HEK293 (cell line): ENCODE data around the gene NUDT13.

Experiments used
- CTCF ChIA-PET: fragments of 350-600 bp; formaldehyde crosslinking; extraction: SDS; loops from one replicate; lab custom pipeline; 2021; ENCODE audit warnings: antibody characterized with exemption; lab: Yijun Ruan, JAX
- POLR2A ChIA-PET: fragments of 300-600 bp; formaldehyde crosslinking; extraction: SDS; loops from one replicate; lab custom pipeline; 2020; ENCODE audit warnings: antibody characterized with exemption, inconsistent platforms; lab: Yijun Ruan, JAX
- H3K27ac ChIP-seq: fragments of 200-500 bp; sonication (Bioruptor generic); 2 replicates; pipeline ENCODE4 v1.5.1; 2014; ENCODE audit warnings: low read depth, low read length, control low read depth, inconsistent platforms; ENCODE audit errors: extremely low read depth
- H3K36me3 ChIP-seq, 2 experiments: fragments of 200-500 bp in 1 of 2; sonication (Bioruptor generic) in 1 of 2; 1 replicate in 1 of 2; 2 replicates in 1 of 2; pipeline ENCODE4 v1.5.1; 2014 to 2017; ENCODE audit warnings: inconsistent platforms in 2 of 2, low read length in 2 of 2; ENCODE audit not compliant: control insufficient read depth in 2 of 2, insufficient read depth in 1 of 2
- H3K4me1 ChIP-seq: fragments of 200-500 bp; sonication (Bioruptor generic); 2 replicates; pipeline ENCODE4 v1.5.1; 2014; ENCODE audit warnings: mild to moderate bottlenecking, low read length, inconsistent platforms; ENCODE audit not compliant: control insufficient read depth, insufficient read depth
- H3K4me3 ChIP-seq: 2 replicates; pipeline ENCODE4 v1.5.1; 2011; ENCODE audit warnings: low read depth, mild to moderate bottlenecking, control low read depth, low read length, moderate library complexity
- H3K9me3 ChIP-seq: fragments of 200-500 bp; sonication (Bioruptor generic); 2 replicates; pipeline ENCODE4 v1.5.1; 2014; ENCODE audit warnings: low read depth, low read length, inconsistent platforms; ENCODE audit not compliant: control insufficient read depth, insufficient read depth
- GLI4 ChIP-seq: fragments of 450-650 bp; formaldehyde crosslinking; IDR thresholded peaks from 2 replicates; pipeline ENCODE4 v1.5.1; 2016; ENCODE audit warnings: missing biosample characterization, missing genetic modification characterization
- HOXD13 ChIP-seq: sonication (generic); formaldehyde crosslinking; IDR thresholded peaks from 2 replicates; pipeline ENCODE4 v1.8.0; 2022; ENCODE audit warnings: missing genetic modification reagents, borderline replicate concordance
- KLF8 ChIP-seq: fragments of 450-650 bp; formaldehyde crosslinking; IDR thresholded peaks from 2 replicates; pipeline ENCODE4 v1.5.1; 2016; ENCODE audit warnings: missing biosample characterization, missing genetic modification characterization
- PRDM10 ChIP-seq: fragments of 450-650 bp; formaldehyde crosslinking; IDR thresholded peaks from 2 replicates; pipeline ENCODE4 v1.5.1; 2016; ENCODE audit warnings: missing biosample characterization, missing genetic modification characterization
- SETDB1 ChIP-seq: IDR thresholded peaks from one replicate; pipeline ENCODE4 v1.6.1; 2017; ENCODE audit warnings: mild to moderate bottlenecking, low read length, moderate library complexity, mixed read lengths; ENCODE audit not compliant: insufficient read length
- ZNF280D ChIP-seq: fragments of 450-650 bp; formaldehyde crosslinking; IDR thresholded peaks from 2 replicates; pipeline ENCODE4 v1.5.1; 2016; ENCODE audit warnings: missing biosample characterization, missing genetic modification characterization
- ZNF324 ChIP-seq: fragments of 450-650 bp; formaldehyde crosslinking; IDR thresholded peaks from 2 replicates; pipeline ENCODE4 v1.5.1; 2016; ENCODE audit warnings: missing biosample characterization, missing genetic modification characterization
- ZNF404 ChIP-seq: fragments of 450-650 bp; formaldehyde crosslinking; IDR thresholded peaks from 2 replicates; pipeline ENCODE4 v1.5.1; 2017; ENCODE audit warnings: missing biosample characterization, missing genetic modification characterization
- ZNF544 ChIP-seq: fragments of 450-650 bp; formaldehyde crosslinking; IDR thresholded peaks from 2 replicates; pipeline ENCODE4 v1.5.0; 2017; ENCODE audit warnings: missing biosample characterization, missing genetic modification characterization
- ZNF561 ChIP-seq: fragments of 450-650 bp; IDR thresholded peaks from 2 replicates; pipeline ENCODE4 v1.5.1; 2018; ENCODE audit warnings: missing biosample characterization, missing genetic modification characterization, borderline replicate concordance
- ZNF623 ChIP-seq: fragments of 450-650 bp; formaldehyde crosslinking; IDR thresholded peaks from 2 replicates; pipeline ENCODE4 v1.5.1; 2016; ENCODE audit warnings: missing biosample characterization, missing genetic modification characterization
- ZNF658 ChIP-seq: fragments of 450-650 bp; formaldehyde crosslinking; IDR thresholded peaks from 2 replicates; pipeline ENCODE4; 2016; ENCODE audit warnings: missing biosample characterization, missing genetic modification characterization
- ZNF660 ChIP-seq: fragments of 450-650 bp; IDR thresholded peaks from 2 replicates; pipeline ENCODE4 v1.5.1; 2018; ENCODE audit warnings: missing biosample characterization, mild to moderate bottlenecking, missing genetic modification characterization
- ZNF670 ChIP-seq: fragments of 450-650 bp; formaldehyde crosslinking; IDR thresholded peaks from 2 replicates; pipeline ENCODE4 v1.5.1; 2016; ENCODE audit warnings: missing biosample characterization, missing genetic modification characterization, low read depth
- ZNF747 ChIP-seq: fragments of 450-650 bp; formaldehyde crosslinking; IDR thresholded peaks from 2 replicates; pipeline ENCODE4 v1.5.1; 2016; ENCODE audit warnings: missing biosample characterization, missing genetic modification characterization
- ZNF785 ChIP-seq: fragments of 450-650 bp; formaldehyde crosslinking; IDR thresholded peaks from 2 replicates; pipeline ENCODE4 v1.5.1; 2016; ENCODE audit warnings: missing biosample characterization, missing genetic modification characterization
- ZSCAN30 ChIP-seq: fragments of 450-650 bp; IDR thresholded peaks from 2 replicates; pipeline ENCODE4 v1.5.1; 2018; ENCODE audit warnings: missing biosample characterization, mild to moderate bottlenecking, missing genetic modification characterization, moderate library complexity
- ZSCAN4 ChIP-seq: fragments of 450-650 bp; formaldehyde crosslinking; IDR thresholded peaks from 2 replicates; pipeline ENCODE4 v1.5.1; 2017; ENCODE audit warnings: missing biosample characterization, missing genetic modification characterization
- TF ChIP-seq, protein P1 (sequence below): fragments of 450-650 bp; formaldehyde crosslinking; IDR thresholded peaks from 2 replicates; pipeline ENCODE4 v1.5.1; 2017; ENCODE audit warnings: missing biosample characterization, missing genetic modification characterization

NUDT13 gene

DNA sequence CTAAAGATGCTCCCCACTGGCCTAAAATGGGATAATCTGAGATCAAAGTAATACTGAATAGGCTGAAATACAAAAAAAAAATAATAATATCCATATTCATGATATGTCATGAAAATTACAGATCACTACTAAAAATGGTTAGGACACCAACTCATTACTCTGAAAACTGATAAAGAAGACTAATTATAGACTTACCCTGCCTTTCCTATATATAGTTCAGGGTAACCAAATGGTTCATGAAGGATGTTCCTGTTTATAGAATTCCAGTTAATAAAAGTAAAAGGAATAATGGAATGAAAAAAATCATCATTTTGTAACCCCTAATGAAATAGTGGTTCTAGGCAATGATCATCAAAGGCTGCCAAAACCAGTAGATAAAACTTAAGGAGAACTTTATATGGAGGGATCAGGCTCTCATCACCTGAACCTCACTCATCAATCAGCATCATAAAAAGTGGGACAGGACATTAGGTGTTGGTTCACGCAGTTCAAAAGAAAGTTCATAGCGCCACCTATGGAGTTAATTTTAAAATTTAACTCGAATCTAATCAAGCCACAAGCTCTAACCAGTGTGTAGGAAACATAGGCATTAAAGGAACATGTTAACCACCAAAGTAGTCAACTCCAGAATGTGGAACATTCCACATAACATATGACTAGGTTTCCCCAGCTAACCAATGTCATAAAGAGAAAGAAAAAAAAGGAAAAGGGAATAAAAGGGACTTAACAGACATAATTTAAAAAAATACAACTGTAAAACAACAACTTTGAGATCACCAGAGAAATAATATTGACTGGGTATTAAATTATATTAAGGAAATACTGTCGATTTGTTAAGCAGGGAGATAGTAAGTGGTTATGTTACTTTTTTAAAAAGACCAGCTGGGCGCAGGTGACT lies 49.3 kb upstream of the NUDT13 start (continued):
- TF ChIP-seq ZNF280D (tag by site-specific recombination): no peak
- no peak for TF ChIP-seq GLI4 (tag by site-specific recombination)
- TF ChIP-seq PRDM10 (tag by site-specific recombination): peak; percentile 60
- no peak for TF ChIP-seq ZNF747
- TF ChIP-seq ZNF660 (tag by site-specific recombination): peak; percentile 61; the same call in 1 of the 2 replicates
- TF ChIP-seq HOXD13 (CRISPR knock-in tag): no peak
- TF ChIP-seq ZNF658: no peak
- no peak for TF ChIP-seq ZNF785

- Histone ChIP-seq H3K36me3 (peaks cover 27 to 43% of the 10 kb centered on the region in 2 experiments), H3K27ac (no peak overlapping the region), H3K4me3 (no peak overlapping the region), H3K4me1 (no peaks in the 10 kb centered on the region), H3K9me3 (no peaks in the 10 kb centered on the region)
- ChIA-PET POLR2A (no interaction called here), CTCF (interaction anchor here (0.5 to 1.8 kb wide), 18 partner anchors 9 to 719 kb away, joined by 3 to 6 read pairs (median 3); partner anchors contain the start of gene P4HA1)
- no peak for TF ChIP-seq ZSCAN4 (tag by site-specific recombination)
- no peak for TF ChIP-seq ZNF670 (tag by site-specific recombination)
- no peak for TF ChIP-seq ZSCAN30 (tag by site-specific recombination)
- TF ChIP-seq KLF8 (tag by site-specific recombination): no peak
- TF ChIP-seq ZNF561 (tag by site-specific recombination): no peak
- TF ChIP-seq, protein P1, sequence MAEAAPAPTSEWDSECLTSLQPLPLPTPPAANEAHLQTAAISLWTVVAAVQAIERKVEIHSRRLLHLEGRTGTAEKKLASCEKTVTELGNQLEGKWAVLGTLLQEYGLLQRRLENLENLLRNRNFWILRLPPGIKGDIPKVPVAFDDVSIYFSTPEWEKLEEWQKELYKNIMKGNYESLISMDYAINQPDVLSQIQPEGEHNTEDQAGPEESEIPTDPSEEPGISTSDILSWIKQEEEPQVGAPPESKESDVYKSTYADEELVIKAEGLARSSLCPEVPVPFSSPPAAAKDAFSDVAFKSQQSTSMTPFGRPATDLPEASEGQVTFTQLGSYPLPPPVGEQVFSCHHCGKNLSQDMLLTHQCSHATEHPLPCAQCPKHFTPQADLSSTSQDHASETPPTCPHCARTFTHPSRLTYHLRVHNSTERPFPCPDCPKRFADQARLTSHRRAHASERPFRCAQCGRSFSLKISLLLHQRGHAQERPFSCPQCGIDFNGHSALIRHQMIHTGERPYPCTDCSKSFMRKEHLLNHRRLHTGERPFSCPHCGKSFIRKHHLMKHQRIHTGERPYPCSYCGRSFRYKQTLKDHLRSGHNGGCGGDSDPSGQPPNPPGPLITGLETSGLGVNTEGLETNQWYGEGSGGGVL (tag by site-specific recombination): no peak
- no peak for TF ChIP-seq ZNF623
- TF ChIP-seq ZNF544 (tag by site-specific recombination): no peak
- TF ChIP-seq ZNF404 (tag by site-specific recombination): no peak
- TF ChIP-seq ZNF324 (tag by site-specific recombination): no peak
- no peak for TF ChIP-seq SETDB1
Measured at GRCh38 chr10:73061743-73062142, 48.5 kb upstream of the NUDT13 start.
